Memory B cell (primary cell): ENCODE results near the gene ACTL10.
"Not testable (repeated sequence)": the region's sequence is repeated elsewhere in the genome, so short reads cannot be mapped to it uniquely, and the experiment has no call there.

Experiments
- ATAC-seq: fragments of 150-1000 bp; cut with Tn5 transposase; 2 replicates; pipeline ENCODE4 v1.10.0; 2021; ENCODE audit warnings: low read depth, mild to moderate bottlenecking, moderate library complexity
- DNase-seq, 2 donors: peaks; one replicate each; pipeline ENCODE4 v3.0.0; 2022; ENCODE audit warnings: low spot score in 2 of 2
- H3K27ac Mint-ChIP-seq: one replicate; pipeline ENCODE4 v1.8.0; 2022; ENCODE audit warnings: mild to moderate bottlenecking, moderate library complexity, mixed read lengths
- H3K27me3 Mint-ChIP-seq: one replicate; pipeline ENCODE4 v1.8.0; 2022; ENCODE audit warnings: mixed read lengths
- H3K36me3 Mint-ChIP-seq: one replicate; pipeline ENCODE4 v1.8.0; 2022; ENCODE audit warnings: mild to moderate bottlenecking, mixed read lengths
- H3K4me1 Mint-ChIP-seq: one replicate; pipeline ENCODE4 v1.8.0; 2022; ENCODE audit warnings: mixed read lengths
- H3K4me3 Mint-ChIP-seq: one replicate; pipeline ENCODE4 v1.8.0; 2022; ENCODE audit warnings: mild to moderate bottlenecking, moderate library complexity, mixed read lengths
- H3K9me3 Mint-ChIP-seq: one replicate; pipeline ENCODE4 v1.8.0; 2022; ENCODE audit warnings: mixed read lengths

ACTL10 gene

GRCh38 chr20:33644313-33645071, 22.3 kb upstream of the ACTL10 start:
- H3K36me3 Mint-ChIP-seq, result peaks cover 19% of the 10 kb centered on the region
- no peak overlapping the region for H3K27ac Mint-ChIP-seq
- ATAC-seq, result no peak

DNA sequence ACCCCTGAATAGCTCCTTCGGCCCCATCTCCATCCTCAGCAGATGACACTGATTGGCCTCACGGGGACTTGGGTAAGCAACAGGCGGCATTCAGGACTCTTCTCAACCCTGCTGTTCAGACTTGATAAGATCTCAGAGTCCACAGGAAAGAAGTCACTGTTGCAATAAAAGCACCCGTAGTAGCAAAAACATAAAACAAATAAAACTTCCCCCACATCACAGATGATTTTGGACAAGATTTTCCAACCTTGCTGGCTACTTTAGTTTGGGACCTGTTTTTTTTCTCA, 21.7 kb upstream of the ACTL10 start:
- Mint-ChIP-seq H3K27me3 (no peaks in the 10 kb centered on the region), H3K4me1 (peaks cover 9% of the 10 kb centered on the region), H3K27ac (no peak overlapping the region), H3K36me3 (peaks cover 16% of the 10 kb centered on the region), H3K9me3 (no peaks in the 10 kb centered on the region), H3K4me3 (no peak overlapping the region)
- no peak for ATAC-seq
- DNase-seq, result no peak

More at GRCh38 chr20:33644313-33645071, 22.3 kb upstream of the ACTL10 start:
- peaks cover 9% of the 10 kb centered on the region for H3K4me1 Mint-ChIP-seq
- DNase-seq, result no peak
- no peak overlapping the region for H3K4me3 Mint-ChIP-seq
- no peaks in the 10 kb centered on the region for H3K9me3 Mint-ChIP-seq
- H3K27me3 Mint-ChIP-seq, result no peaks in the 10 kb centered on the region

DNA sequence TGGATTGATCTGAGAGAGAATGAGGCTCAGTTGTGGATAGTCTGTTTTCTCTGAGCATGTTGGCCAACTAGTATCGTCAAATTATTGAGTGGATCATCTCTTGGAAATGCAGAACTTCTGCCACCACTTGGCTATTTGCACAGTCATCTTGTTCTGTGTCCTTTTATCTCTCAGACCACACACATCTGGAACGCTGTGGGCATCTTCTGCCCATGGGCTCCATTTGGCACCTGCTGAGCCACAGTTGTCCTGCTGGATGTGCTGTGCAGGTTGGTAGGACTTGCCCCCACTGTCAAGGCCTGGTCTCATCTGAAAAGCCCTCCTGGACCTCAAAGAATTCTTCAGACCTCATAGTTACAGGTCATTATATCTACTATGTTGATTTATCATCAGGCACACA, 21.3 kb upstream of the ACTL10 start:
- Mint-ChIP-seq H3K27me3 (no peaks in the 10 kb centered on the region), H3K27ac (no peak overlapping the region), H3K4me3 (no peak overlapping the region), H3K36me3 (peaks cover 13% of the 10 kb centered on the region), H3K4me1 (peaks cover 9% of the 10 kb centered on the region), H3K9me3 (no peaks in the 10 kb centered on the region)
- no peak for DNase-seq
- no peak for ATAC-seq

DNA sequence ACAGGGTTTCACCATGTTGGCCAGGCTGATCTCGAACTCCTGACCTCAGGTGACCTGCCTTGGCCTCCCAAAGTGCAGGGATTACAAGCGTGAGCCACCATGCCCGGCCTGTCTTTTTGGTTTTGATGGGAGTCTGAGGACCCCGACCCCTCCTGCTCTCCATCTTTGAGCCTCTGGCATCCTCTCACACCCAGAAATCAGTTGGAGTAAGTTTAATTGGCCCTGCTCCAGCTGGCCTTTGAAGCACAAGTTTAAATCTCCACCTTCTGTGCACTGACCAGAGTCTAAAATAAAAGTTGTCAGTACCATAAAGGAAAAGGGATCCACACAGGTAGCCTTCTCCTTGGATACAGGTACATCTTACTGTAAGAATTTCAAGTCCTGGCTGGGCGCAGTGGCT, 20.6 kb upstream of the ACTL10 start:
- Mint-ChIP-seq H3K27ac (peak overlapping the region; percentile 51), H3K27me3 (no peaks in the 10 kb centered on the region)
- DNase-seq, result no peak

GRCh38 chr20:33646959-33647602, 19.7 kb upstream of the ACTL10 start:
- not testable (repeated sequence) for H3K9me3 Mint-ChIP-seq, H3K36me3 Mint-ChIP-seq, DNase-seq, H3K27ac Mint-ChIP-seq, H3K27me3 Mint-ChIP-seq, H3K4me1 Mint-ChIP-seq, H3K4me3 Mint-ChIP-seq, ATAC-seq

More for the DNA sequence above, 20.6 kb upstream of the ACTL10 start:
- Mint-ChIP-seq H3K4me3 (no peak overlapping the region), H3K4me1 (peaks cover 9% of the 10 kb centered on the region), H3K9me3 (no peaks in the 10 kb centered on the region), H3K36me3 (peaks cover 10% of the 10 kb centered on the region)
- ATAC-seq, result no peak

DNA sequence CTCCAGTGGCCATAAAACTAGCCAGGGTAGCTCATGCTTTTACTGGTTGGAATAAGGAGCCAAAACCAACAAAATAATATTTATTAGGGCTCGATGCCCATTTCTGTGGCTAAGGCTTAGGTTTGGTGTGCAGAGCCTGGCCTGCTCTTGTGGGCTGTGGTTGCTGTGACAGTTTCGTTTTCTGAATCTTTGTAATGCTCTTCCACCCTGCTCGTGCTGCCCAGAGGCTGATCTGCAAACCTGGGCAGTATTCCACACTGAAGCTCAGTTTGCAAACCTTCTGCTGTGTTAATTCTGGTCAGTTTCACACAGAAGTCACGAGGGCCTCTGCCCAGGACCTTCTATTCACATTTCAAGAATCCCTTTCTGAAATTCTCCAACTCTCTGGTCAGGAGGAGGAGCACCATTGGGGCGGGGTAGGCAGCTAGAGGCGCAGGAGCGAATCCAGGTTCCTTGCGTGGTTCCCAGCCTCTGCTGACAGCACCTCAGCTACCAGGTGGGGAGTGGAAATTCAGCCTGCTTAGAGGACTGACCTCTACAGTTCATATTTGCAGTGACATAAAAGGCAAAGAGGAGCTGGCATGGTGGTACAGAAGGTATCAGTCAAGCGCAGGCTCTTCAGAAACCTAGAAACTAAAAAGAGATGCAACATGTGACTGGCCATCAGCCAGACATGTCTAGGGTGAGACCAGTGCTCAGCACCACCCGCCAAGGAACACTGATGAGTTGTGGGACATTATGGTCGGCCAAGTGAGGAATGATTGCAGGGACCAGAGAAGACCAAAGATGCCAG, 18.9 kb upstream of the ACTL10 start:
- no peak overlapping the region for H3K4me3 Mint-ChIP-seq
- no peaks in the 10 kb centered on the region for H3K27me3 Mint-ChIP-seq
- H3K36me3 Mint-ChIP-seq, result peaks cover 10% of the 10 kb centered on the region
- no peaks in the 10 kb centered on the region for H3K9me3 Mint-ChIP-seq
- peak overlapping the region; percentile 38 for H3K27ac Mint-ChIP-seq
- ATAC-seq (peak; percentile 48), DNase-seq (no peak)
- H3K4me1 Mint-ChIP-seq, result peaks cover 9% of the 10 kb centered on the region

DNA sequence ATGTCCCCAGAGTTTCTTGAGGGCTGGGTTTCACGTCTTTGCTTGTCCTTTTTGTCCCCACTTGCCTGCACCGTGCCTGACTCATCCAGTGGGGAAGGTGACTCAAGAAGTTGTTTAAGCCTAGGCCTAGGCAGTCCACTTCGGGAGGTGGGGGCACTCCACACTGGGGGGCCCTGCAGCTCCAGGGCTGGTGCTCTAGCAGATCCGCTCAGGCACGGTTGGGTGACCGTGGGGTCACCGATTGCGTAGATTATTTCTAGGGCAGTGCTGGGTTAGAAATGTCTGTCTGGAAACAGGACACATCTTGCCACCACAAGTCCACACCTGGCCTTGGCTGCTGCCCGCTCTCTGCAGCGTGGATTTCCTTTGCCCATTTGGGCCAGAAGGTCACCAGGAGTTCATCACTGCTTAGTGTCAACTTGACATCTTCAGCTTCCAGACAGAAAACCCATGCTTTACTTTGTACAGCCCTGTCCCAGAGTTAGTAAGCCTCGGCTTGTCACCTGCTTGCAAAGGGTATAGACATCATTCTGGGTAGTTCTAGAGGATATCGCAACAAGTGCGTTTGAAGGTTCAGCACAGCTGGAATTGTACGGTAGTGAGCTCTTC, 18.2 kb upstream of the ACTL10 start:
- peaks cover 13% of the 10 kb centered on the region for H3K4me1 Mint-ChIP-seq
- DNase-seq, result no peak
- H3K36me3 Mint-ChIP-seq, result peaks cover 10% of the 10 kb centered on the region
- ATAC-seq, result no peak
- H3K4me3 Mint-ChIP-seq, result no peak overlapping the region
- peak overlapping the region; percentile 38 for H3K27ac Mint-ChIP-seq
- H3K9me3 Mint-ChIP-seq, result no peaks in the 10 kb centered on the region
- no peaks in the 10 kb centered on the region for H3K27me3 Mint-ChIP-seq

DNA sequence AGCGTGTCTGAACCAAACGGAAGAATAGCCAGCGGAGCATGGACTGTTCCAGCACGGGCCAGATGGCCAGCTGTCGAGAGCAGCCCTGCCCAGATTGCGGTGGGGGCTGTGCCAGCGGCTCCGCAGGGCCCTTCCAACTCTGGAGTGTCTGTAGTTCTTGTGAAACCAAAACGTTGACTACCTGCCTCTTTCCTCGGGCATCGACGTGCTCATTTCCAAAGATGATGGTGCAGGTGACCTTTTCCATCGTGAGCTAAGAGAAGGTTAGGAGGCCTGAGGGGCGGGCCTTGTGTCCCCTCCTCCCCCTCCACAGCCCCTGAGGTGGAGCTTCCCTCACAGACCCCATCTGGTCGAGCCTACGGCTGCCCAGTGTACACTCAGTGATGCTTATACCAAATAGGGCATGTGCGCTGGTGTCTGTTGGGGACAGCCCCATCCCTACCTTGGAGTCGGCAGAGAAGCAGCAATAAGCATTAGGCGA, 17.5 kb upstream of the ACTL10 start:
- Mint-ChIP-seq H3K4me1 (peaks cover 18% of the 10 kb centered on the region), H3K4me3 (no peak overlapping the region), H3K36me3 (peaks cover 10% of the 10 kb centered on the region), H3K9me3 (no peaks in the 10 kb centered on the region), H3K27me3 (no peaks in the 10 kb centered on the region), H3K27ac (no peak overlapping the region)
- DNase-seq (no peak), ATAC-seq (no peak)

- peaks cover 5% of the 10 kb centered on the region for H3K36me3 Mint-ChIP-seq
- H3K4me3 Mint-ChIP-seq, result no peak overlapping the region
- no peak for DNase-seq
- H3K4me1 Mint-ChIP-seq, result peaks cover 18% of the 10 kb centered on the region
- H3K27ac Mint-ChIP-seq, result no peak overlapping the region
- H3K9me3 Mint-ChIP-seq, result no peaks in the 10 kb centered on the region
- H3K27me3 Mint-ChIP-seq, result no peaks in the 10 kb centered on the region
- ATAC-seq, result no peak
Observed at GRCh38 chr20:33650111-33650752, 16.5 kb upstream of the ACTL10 start.

DNA sequence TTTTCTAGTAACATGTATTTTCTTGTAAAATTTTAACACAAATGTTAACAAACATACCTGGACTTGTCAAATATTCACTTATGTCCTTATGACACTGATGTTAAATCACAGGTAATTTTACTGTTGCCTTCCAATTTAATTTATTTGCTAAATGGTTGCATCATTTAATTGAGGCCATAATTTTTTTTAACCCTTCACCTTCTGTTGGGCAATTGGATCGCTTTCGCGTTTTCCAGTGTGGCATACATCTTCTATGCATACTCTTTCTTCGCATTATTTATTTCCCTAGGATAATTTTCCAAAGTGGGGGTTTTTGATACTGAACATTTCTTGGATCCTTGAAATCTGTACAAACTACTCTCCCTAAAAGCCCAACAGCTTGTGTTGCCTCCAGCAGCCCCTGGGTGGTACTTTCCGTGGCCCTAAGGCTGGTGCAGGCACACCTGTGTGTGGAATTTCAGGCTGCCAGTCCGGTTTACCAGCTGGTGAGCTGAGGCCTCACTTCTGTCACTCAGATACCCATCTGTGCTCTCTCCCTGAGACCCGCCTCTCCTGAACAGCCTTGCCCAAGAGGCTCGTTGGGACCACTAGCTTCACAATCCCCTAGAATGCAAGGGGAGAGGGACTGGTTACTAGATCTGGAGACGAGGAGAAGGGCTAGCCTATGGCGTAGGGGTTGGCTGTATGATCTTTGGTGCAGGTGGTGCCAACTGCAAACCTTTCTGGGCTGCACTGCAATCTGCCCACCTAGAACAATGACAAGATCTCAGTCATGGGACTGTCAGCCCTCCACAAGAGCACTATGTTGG, 15.8 kb upstream of the ACTL10 start:
- peaks cover 2% of the 10 kb centered on the region for H3K36me3 Mint-ChIP-seq

DNA sequence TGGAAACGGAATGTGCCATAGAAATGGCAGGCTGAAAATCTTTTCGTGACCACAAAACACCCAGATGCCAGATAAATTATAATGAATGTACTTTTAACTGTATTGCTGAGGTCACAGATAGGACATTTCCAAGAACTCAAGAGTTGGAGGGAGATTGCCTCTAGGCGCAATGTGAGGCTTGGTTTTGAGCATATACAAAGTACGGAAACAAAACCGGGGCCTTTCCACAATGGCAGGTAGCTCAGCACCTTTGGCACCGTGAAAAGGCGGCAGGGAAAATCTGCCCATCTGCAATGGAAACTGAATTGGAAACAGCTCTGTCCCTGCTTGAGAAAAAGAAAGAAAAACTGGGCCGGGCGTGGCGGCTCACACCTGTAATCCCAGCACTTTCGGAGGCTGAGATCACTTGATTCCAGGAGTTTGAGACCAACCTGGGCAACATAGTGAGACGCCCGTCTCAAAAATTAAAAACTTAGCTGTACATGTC, 15.1 kb upstream of the ACTL10 start:
- Mint-ChIP-seq H3K4me3 (no peak overlapping the region), H3K4me1 (peaks cover 18% of the 10 kb centered on the region), H3K27ac (no peak overlapping the region), H3K27me3 (no peaks in the 10 kb centered on the region), H3K9me3 (no peaks in the 10 kb centered on the region), H3K36me3 (no peaks in the 10 kb centered on the region)
- DNase-seq (no peak), ATAC-seq (no peak)

More for the DNA sequence above, 15.8 kb upstream of the ACTL10 start:
- H3K4me1 Mint-ChIP-seq, result peaks cover 18% of the 10 kb centered on the region
- no peaks in the 10 kb centered on the region for H3K9me3 Mint-ChIP-seq
- no peak overlapping the region for H3K27ac Mint-ChIP-seq
- no peak for DNase-seq
- no peaks in the 10 kb centered on the region for H3K27me3 Mint-ChIP-seq
- no peak overlapping the region for H3K4me3 Mint-ChIP-seq
- ATAC-seq, result no peak

GRCh38 chr20:33653218-33653899, 13.4 kb upstream of the ACTL10 start:
- Mint-ChIP-seq H3K9me3 (no peaks in the 10 kb centered on the region), H3K4me3 (no peak overlapping the region), H3K27me3 (no peaks in the 10 kb centered on the region), H3K36me3 (no peaks in the 10 kb centered on the region), H3K27ac (no peak overlapping the region), H3K4me1 (peaks cover 9% of the 10 kb centered on the region)
- ATAC-seq (peak; percentile 78), DNase-seq (peak; percentile 53 to 58)
